Neural crest cell (in vitro differentiated cells): ENCODE data around the gene DHX58. TPM values are rescaled to one million over a fixed set of nuclear protein-coding genes. Genes with fewer than 3 reads are reported as not detected.

Source experiments
- DNase-seq: peaks from one replicate; pipeline ENCODE4 v3.0.0; 2021; ENCODE audit warnings: low read depth, mixed read lengths, low spot score
- H3K27ac Mint-ChIP-seq: one replicate; pipeline ENCODE4 v1.8.0; 2021; ENCODE audit warnings: mild to moderate bottlenecking, mixed read lengths; ENCODE audit not compliant: unreplicated experiment
- H3K27me3 Mint-ChIP-seq: 2 replicates; pipeline ENCODE4 v1.8.0; 2021; ENCODE audit warnings: low read depth, mild to moderate bottlenecking, mixed read lengths
- H3K36me3 Mint-ChIP-seq: 2 replicates; pipeline ENCODE4 v1.8.0; 2021; ENCODE audit warnings: low read depth, mild to moderate bottlenecking, mixed read lengths
- H3K4me1 Mint-ChIP-seq: 2 replicates; pipeline ENCODE4 v1.8.0; 2021; ENCODE audit warnings: mixed read lengths
- H3K4me3 Mint-ChIP-seq: one replicate; pipeline ENCODE4 v1.8.0; 2021; ENCODE audit warnings: mild to moderate bottlenecking, mixed read lengths
- H3K9me3 Mint-ChIP-seq: 2 replicates; pipeline ENCODE4 v1.8.0; 2021; ENCODE audit warnings: mixed read lengths
- CTCF ChIP-seq: fragments of 200-600 bp; sonication (generic); conservative IDR thresholded peaks from 2 replicates; pipeline ENCODE4 v1.5.0; 2021; ENCODE audit warnings: antibody characterized with exemption, mild to moderate bottlenecking
- total RNA-seq: library from RNA; stranded (reverse); gene quantifications from 2 replicates; pipeline ENCODE4 v1.2.1, GENCODE V29; 2021

The DHX58 gene
- total RNA-seq, 1 donor from 2014 or later = not detected

GRCh38 chr17:42097691-42098631 lies 14.6 kb downstream of the DHX58 start, which contains the start of gene ZNF385C:
ZNF385C (minus strand) TSS chr17:42098473; CDS start chr17:42063056, 35,417 bp downstream.
- H3K36me3 Mint-ChIP-seq = no peaks in the 10 kb centered on the region
- no peak for TF ChIP-seq CTCF
- peaks cover 13% of the 10 kb centered on the region for H3K4me1 Mint-ChIP-seq
- no peak within 1 kb of the TSS for H3K27ac Mint-ChIP-seq
- peaks cover 48% of the 10 kb centered on the region for H3K27me3 Mint-ChIP-seq
- H3K4me3 Mint-ChIP-seq = no peak within 1 kb of the TSS
- DNase-seq = no peak
- no peaks in the 10 kb centered on the region for H3K9me3 Mint-ChIP-seq

GRCh38 chr17:42096360-42097111 lies 16.0 kb downstream of the DHX58 start:
- no peak for DNase-seq
- no peak for TF ChIP-seq CTCF
- Mint-ChIP-seq H3K27ac (no peak overlapping the region), H3K27me3 (peaks cover 43% of the 10 kb centered on the region), H3K4me1 (peaks cover 12% of the 10 kb centered on the region), H3K4me3 (no peak overlapping the region), H3K36me3 (no peaks in the 10 kb centered on the region), H3K9me3 (no peaks in the 10 kb centered on the region)

GRCh38 chr17:42094375-42095069 lies 18.0 kb downstream of the DHX58 start:
- peaks cover 39% of the 10 kb centered on the region for H3K27me3 Mint-ChIP-seq

GRCh38 chr17:42092939-42093338 lies 19.6 kb downstream of the DHX58 start:
- DNase-seq = no peak
- H3K27ac Mint-ChIP-seq = no peak overlapping the region
- no peak for TF ChIP-seq CTCF
- peaks cover 25% of the 10 kb centered on the region for H3K27me3 Mint-ChIP-seq
- no peak overlapping the region for H3K4me3 Mint-ChIP-seq
- H3K9me3 Mint-ChIP-seq = no peaks in the 10 kb centered on the region
- H3K4me1 Mint-ChIP-seq = peaks cover 20% of the 10 kb centered on the region
- H3K36me3 Mint-ChIP-seq = no peaks in the 10 kb centered on the region

More at GRCh38 chr17:42094375-42095069, 18.0 kb downstream of the DHX58 start:
- DNase-seq = no peak
- Mint-ChIP-seq H3K36me3 (no peaks in the 10 kb centered on the region), H3K27ac (peak overlapping the region; percentile 3), H3K4me3 (no peak overlapping the region), H3K9me3 (no peaks in the 10 kb centered on the region), H3K4me1 (peaks cover 15% of the 10 kb centered on the region)
- TF ChIP-seq CTCF = no peak
